OCI-LY1 (cell line): ENCODE data around the gene ETNK2.

ENCODE experiments used
- H2AFZ ChIP-seq: fragments of 200-600 bp; sonication (generic), shearing (Covaris generic); 2 replicates; pipeline ENCODE4 v1.6.0; 2014; ENCODE audit warnings: antibody characterized with exemption, mild to moderate bottlenecking, low read length
- H3F3A ChIP-seq: fragments of 200-600 bp; sonication (generic), shearing (Covaris generic); 2 replicates; pipeline ENCODE4 v1.6.0; 2014; ENCODE audit warnings: mild to moderate bottlenecking, antibody characterized with exemption, low read length, moderate library complexity; ENCODE audit not compliant: insufficient read depth
- H3K27ac ChIP-seq: fragments of 200-600 bp; sonication (generic); 2 replicates; pipeline ENCODE4 v1.5.1; 2014; ENCODE audit warnings: low read length, mixed run types, mild to moderate bottlenecking, low read depth; ENCODE audit not compliant: poor library complexity, severe bottlenecking
- H3K27me3 ChIP-seq: fragments of 200-600 bp; sonication (generic); 2 replicates; pipeline ENCODE4 v1.6.0; 2014; ENCODE audit warnings: antibody characterized with exemption, mild to moderate bottlenecking, low read length, moderate library complexity; ENCODE audit not compliant: insufficient read depth
- H3K36me3 ChIP-seq: fragments of 200-600 bp; sonication (generic); 2 replicates; pipeline ENCODE4 v1.6.1; 2014; ENCODE audit warnings: mild to moderate bottlenecking, antibody characterized with exemption, low read length, moderate library complexity, mixed read lengths; ENCODE audit not compliant: insufficient read depth
- H3K4me1 ChIP-seq: fragments of 200-600 bp; sonication (generic); 2 replicates; pipeline ENCODE4 v1.5.1; 2014; ENCODE audit warnings: mild to moderate bottlenecking, low read length, moderate library complexity; ENCODE audit not compliant: insufficient read depth, severe bottlenecking
- H3K4me2 ChIP-seq: fragments of 200-600 bp; sonication (generic), shearing (Covaris generic); 2 replicates; pipeline ENCODE4 v1.6.1; 2014; ENCODE audit warnings: low read length
- H3K4me3 ChIP-seq: fragments of 200-600 bp; sonication (generic); 2 replicates; pipeline ENCODE4 v1.5.1; 2014; ENCODE audit warnings: low read length, low read depth, mild to moderate bottlenecking, mixed read lengths; ENCODE audit not compliant: poor library complexity, severe bottlenecking
- H3K79me2 ChIP-seq: fragments of 200-600 bp; shearing (Covaris generic); 2 replicates; pipeline ENCODE4 v1.6.1; 2016; ENCODE audit warnings: mixed run types, low read length, mixed read lengths; ENCODE audit not compliant: insufficient read depth
- H3K9ac ChIP-seq: fragments of 200-600 bp; sonication (generic), shearing (Covaris generic); 2 replicates; pipeline ENCODE4 v1.6.1; 2014; ENCODE audit warnings: mild to moderate bottlenecking, low read length, mixed read lengths
- H3K9me2 ChIP-seq: fragments of 200-600 bp; sonication (generic), shearing (Covaris generic); 2 replicates; pipeline ENCODE4 v1.6.1; 2014; ENCODE audit warnings: low read depth, mild to moderate bottlenecking, low read length, mixed read lengths
- H3K9me3 ChIP-seq: fragments of 200-600 bp; shearing (Covaris generic); 2 replicates; pipeline ENCODE4 v1.6.1; 2014; ENCODE audit warnings: low read length, mixed read lengths
- H4K20me1 ChIP-seq: fragments of 200-600 bp; sonication (generic), shearing (Covaris generic); 2 replicates; pipeline ENCODE4 v1.6.0; 2016; ENCODE audit warnings: mild to moderate bottlenecking, low read length; ENCODE audit not compliant: insufficient read depth
- EZH2 ChIP-seq: fragments of 200-600 bp; sonication (generic), shearing (Covaris generic); IDR thresholded peaks from 2 replicates; pipeline ENCODE4 v1.8.0; 2017; ENCODE audit warnings: borderline replicate concordance, mixed run types, mild to moderate bottlenecking, antibody characterized with exemption, low read length, moderate library complexity, mixed read lengths
- TF ChIP-seq, protein P1 (sequence below): fragments of 200-600 bp; sonication (generic), shearing (Covaris generic); IDR thresholded peaks from 2 replicates; pipeline ENCODE4 v1.5.1; 2017; ENCODE audit warnings: mild to moderate bottlenecking, antibody characterized with exemption, low read length, moderate library complexity, mixed read lengths

Gene ETNK2

DNA sequence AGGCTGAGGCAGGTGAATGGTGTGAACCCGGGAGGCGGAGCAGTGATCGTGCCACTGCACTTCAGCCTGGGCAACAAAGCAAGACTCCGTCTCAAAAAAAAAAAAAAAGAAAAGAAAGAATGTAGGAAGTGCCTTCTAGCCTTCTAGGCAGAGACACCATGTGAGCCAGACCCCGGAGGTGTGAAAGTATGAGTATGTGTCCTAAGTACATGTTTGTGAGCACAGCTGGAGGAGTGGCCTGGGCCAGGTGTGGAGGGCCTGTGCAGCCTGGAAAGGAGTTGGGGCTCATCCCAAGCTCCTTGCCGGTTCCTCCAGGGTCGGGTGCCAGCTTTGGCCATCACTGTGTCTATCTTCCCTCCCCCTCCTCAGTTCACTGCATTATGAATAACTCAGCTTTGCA lies 66.0 kb downstream of the ETNK2 start:
- TF ChIP-seq EZH2 = no peak
- TF ChIP-seq, protein P1, sequence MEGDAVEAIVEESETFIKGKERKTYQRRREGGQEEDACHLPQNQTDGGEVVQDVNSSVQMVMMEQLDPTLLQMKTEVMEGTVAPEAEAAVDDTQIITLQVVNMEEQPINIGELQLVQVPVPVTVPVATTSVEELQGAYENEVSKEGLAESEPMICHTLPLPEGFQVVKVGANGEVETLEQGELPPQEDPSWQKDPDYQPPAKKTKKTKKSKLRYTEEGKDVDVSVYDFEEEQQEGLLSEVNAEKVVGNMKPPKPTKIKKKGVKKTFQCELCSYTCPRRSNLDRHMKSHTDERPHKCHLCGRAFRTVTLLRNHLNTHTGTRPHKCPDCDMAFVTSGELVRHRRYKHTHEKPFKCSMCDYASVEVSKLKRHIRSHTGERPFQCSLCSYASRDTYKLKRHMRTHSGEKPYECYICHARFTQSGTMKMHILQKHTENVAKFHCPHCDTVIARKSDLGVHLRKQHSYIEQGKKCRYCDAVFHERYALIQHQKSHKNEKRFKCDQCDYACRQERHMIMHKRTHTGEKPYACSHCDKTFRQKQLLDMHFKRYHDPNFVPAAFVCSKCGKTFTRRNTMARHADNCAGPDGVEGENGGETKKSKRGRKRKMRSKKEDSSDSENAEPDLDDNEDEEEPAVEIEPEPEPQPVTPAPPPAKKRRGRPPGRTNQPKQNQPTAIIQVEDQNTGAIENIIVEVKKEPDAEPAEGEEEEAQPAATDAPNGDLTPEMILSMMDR = no peak
- Histone ChIP-seq H3K4me1 (no peaks in the 10 kb centered on the region), H2AFZ (no peak overlapping the region), H3K4me3 (no peak overlapping the region), H3K27me3 (peaks cover 4% of the 10 kb centered on the region; the same call in 1 of the 2 replicates), H3F3A (no peaks in the 10 kb centered on the region), H3K27ac (no peak overlapping the region), H4K20me1 (no peaks in the 10 kb centered on the region), H3K9me3 (no peaks in the 10 kb centered on the region), H3K9ac (no peak overlapping the region), H3K4me2 (no peak overlapping the region), H3K36me3 (no peaks in the 10 kb centered on the region), H3K9me2 (no peaks in the 10 kb centered on the region), H3K79me2 (no peaks in the 10 kb centered on the region)

DNA sequence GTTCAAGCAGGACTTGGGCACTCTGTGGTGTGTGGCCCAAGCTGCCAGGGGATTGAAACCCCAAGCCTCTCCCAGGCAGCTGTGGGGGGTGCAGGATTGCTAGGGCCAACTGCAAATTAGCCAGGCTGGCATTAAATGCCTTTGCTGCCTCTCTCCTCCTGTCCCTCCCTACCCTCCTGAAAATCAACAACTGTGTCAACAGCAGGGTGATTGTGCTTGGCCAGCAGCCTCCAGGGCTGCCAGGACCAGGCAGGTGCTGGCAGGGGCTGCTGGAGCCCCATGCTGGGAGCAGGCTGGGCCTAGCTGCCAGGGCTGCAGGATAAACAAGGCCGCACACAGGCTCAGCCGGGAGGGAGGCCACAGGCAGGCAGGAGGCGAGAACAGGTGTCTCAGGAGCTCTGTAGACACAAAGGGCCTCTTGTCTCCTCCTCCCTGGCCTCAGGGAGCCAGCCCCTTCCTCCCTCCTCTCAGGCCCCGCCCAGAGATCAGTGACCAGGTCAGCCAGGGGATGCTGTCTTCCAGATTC lies 67.5 kb downstream of the ETNK2 start:
- TF ChIP-seq, protein P1 = no peak
- TF ChIP-seq EZH2 = no peak
- Histone ChIP-seq H3K27me3 (peaks cover 4% of the 10 kb centered on the region; the same call in 1 of the 2 replicates), H3K9me2 (no peaks in the 10 kb centered on the region), H3K4me2 (no peak overlapping the region), H3K4me1 (no peaks in the 10 kb centered on the region), H3K9ac (no peak overlapping the region), H2AFZ (no peak overlapping the region), H4K20me1 (no peaks in the 10 kb centered on the region), H3K27ac (no peak overlapping the region), H3K9me3 (no peaks in the 10 kb centered on the region), H3K4me3 (no peak overlapping the region), H3K36me3 (no peaks in the 10 kb centered on the region), H3F3A (no peaks in the 10 kb centered on the region), H3K79me2 (no peaks in the 10 kb centered on the region)

DNA sequence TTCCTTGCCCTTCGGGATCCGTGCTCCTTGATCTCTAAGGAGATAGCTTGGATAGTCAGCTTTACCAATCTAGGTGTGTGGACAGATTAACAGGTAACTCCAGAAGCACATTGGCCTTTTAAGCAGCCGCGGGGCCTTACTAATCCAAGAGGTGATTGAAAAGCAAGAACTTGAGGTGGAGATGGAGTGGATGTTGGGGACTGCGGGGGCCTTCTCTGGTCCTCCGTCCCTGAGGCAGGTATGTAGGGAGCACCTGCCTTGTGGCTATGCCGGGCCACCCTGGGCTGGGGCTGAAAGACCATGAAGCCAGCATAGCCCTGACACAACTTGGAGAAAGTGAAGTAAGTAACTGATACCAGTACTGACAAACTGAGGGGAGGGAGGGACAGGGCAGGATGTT lies 68.4 kb downstream of the ETNK2 start:
- H3K79me2 ChIP-seq = no peaks in the 10 kb centered on the region
- no peak overlapping the region for H2AFZ ChIP-seq
- H3K4me3 ChIP-seq = no peak overlapping the region
- H3K36me3 ChIP-seq = no peaks in the 10 kb centered on the region
- H3K4me2 ChIP-seq = no peak overlapping the region
- no peaks in the 10 kb centered on the region for H3F3A ChIP-seq
- no peaks in the 10 kb centered on the region for H4K20me1 ChIP-seq
- no peak for TF ChIP-seq EZH2
- TF ChIP-seq, protein P1 = no peak
- no peak overlapping the region for H3K27ac ChIP-seq
- no peak overlapping the region for H3K9ac ChIP-seq
- H3K9me2 ChIP-seq = no peaks in the 10 kb centered on the region
- peaks cover 4% of the 10 kb centered on the region; the same call in 1 of the 2 replicates for H3K27me3 ChIP-seq
- no peaks in the 10 kb centered on the region for H3K4me1 ChIP-seq
- no peaks in the 10 kb centered on the region for H3K9me3 ChIP-seq
